ENCODE results near the gene TFPT. TPM values are rescaled to one million over a fixed set of nuclear protein-coding genes. Genes with fewer than 3 reads are reported as not detected.

TFPT gene
- total RNA-seq, 1 experiment from 2014 or later, result 26.6 TPM

- H3K4me2 ChIP-seq (ENCODE audit: insufficient read depth, insufficient read length, low read length), result peak overlapping the region; percentile 94
- H3K4me1 ChIP-seq (ENCODE audit: insufficient read depth, low read length), result no peaks in the 10 kb centered on the region
- H4K5ac ChIP-seq (ENCODE audit: insufficient read length, low read depth, low read length), result no peak overlapping the region
- WGBS (ENCODE audit: extremely low coverage, insufficient read length, low lambda C conversion rate), result no CpG with 5 or more reads among the region's 30 CpGs
- peaks cover 17% of the 10 kb centered on the region for H3K79me1 ChIP-seq (ENCODE audit: insufficient read depth, low read depth, low read length, poor library complexity, severe bottlenecking)
- Mint-ChIP-seq H3K27me3 (ENCODE audit: low read depth) (peaks cover 1% of the 10 kb centered on the region; the same call in 1 of the 2 replicates), H3K4me1 (peaks cover 35 to 39% of the 10 kb centered on the region in 2 experiments), H3K27ac (peak overlapping the region; percentile 90 to 97 (median 93)), H3K9me3 (peaks cover 11 to 12% of the 10 kb centered on the region in 2 experiments), H3K4me3 (peak overlapping the region; percentile 80 to 93), H3K36me3 (ENCODE audit: insufficient read depth in 1 of 3, low read depth in 3 of 3) (peaks cover 25 to 52% (median 33%) of the 10 kb centered on the region in 3 experiments)
- no peak overlapping the region for H2BK12ac ChIP-seq (ENCODE audit: insufficient read length, low read depth, low read length)
- H2AK5ac ChIP-seq (ENCODE audit: insufficient read length, low read length), result no peak overlapping the region
- H3T11ph ChIP-seq (ENCODE audit: low read length), result no peak overlapping the region
- no peak overlapping the region for H2BK120ac ChIP-seq (ENCODE audit: low read depth, low read length, poor library complexity, severe bottlenecking)
- H3K79me2 ChIP-seq (ENCODE audit: insufficient read depth, low read length), result peaks cover 23% of the 10 kb centered on the region; the same call in 1 of the 2 replicates
- TF ChIP-seq CTCF (conservative IDR thresholded peaks at IDR 0.05), result no peak
- no peak overlapping the region for H2BK5ac ChIP-seq (ENCODE audit: insufficient read length, low read length)
- H2AFZ ChIP-seq (ENCODE audit: low read length), result no peak overlapping the region
- no peak overlapping the region for H2BK20ac ChIP-seq (ENCODE audit: low read depth, low read length, poor library complexity, severe bottlenecking)
- no peak overlapping the region for H3K4ac ChIP-seq (ENCODE audit: low read depth, low read length)
- H4K8ac ChIP-seq (replicated peaks; ENCODE audit: insufficient read length, low read depth, low read length), result no peak overlapping the region
- no peak overlapping the region for H3K14ac ChIP-seq (ENCODE audit: insufficient read depth, low read length)
- no peak overlapping the region for H3K27ac ChIP-seq (ENCODE audit: insufficient read length, low read depth, low read length)
- H3K9ac ChIP-seq (ENCODE audit: extremely low read depth, insufficient read length, low read length), result peak overlapping the region; percentile 59
- H4K20me1 ChIP-seq (ENCODE audit: control insufficient read depth, insufficient read depth, insufficient read length), result peaks cover 3% of the 10 kb centered on the region
- H3K23me2 ChIP-seq (ENCODE audit: insufficient read length, low read depth, low read length, poor library complexity, severe bottlenecking), result peaks cover 15% of the 10 kb centered on the region
- no peak for DNase-seq
- H2BK15ac ChIP-seq (ENCODE audit: low read depth, low read length), result no peak overlapping the region
- H3K23ac ChIP-seq (ENCODE audit: insufficient read length, low read depth, low read length), result no peak overlapping the region
- H3K56ac ChIP-seq (ENCODE audit: insufficient read length, low read depth, low read length), result no peak overlapping the region
- no peak overlapping the region for H3K18ac ChIP-seq (ENCODE audit: insufficient read length, low read depth, low read length)
- H3K27me3 ChIP-seq (ENCODE audit: insufficient read depth, low read length), result no peaks in the 10 kb centered on the region
- no peak overlapping the region for H4K91ac ChIP-seq (ENCODE audit: insufficient read length, low read depth, low read length)
- H3K9me3 ChIP-seq (ENCODE audit: control insufficient read depth, low read depth, low read length), result peaks cover 4% of the 10 kb centered on the region
Measured at GRCh38 chr19:54136086-54136863, 20.8 kb upstream of the TFPT start.

Measured in H9 (cell line).